ENCODE results near the gene ABLIM3.

ABLIM3 gene

GRCh38 chr5:149294872-149295829, 153.9 kb downstream of the ABLIM3 start:
- H3K27ac ChIP-seq = no peak overlapping the region

GRCh38 chr5:149297340-149298025, 156.2 kb downstream of the ABLIM3 start:
- Histone ChIP-seq H3K4me3 (IDR thresholded peaks at IDR 0.05; ENCODE audit: insufficient read depth, low read depth, low read length) (no peak overlapping the region), H3K27ac (no peak overlapping the region), H3K79me2 (ENCODE audit: insufficient read depth, low read depth) (no peaks in the 10 kb centered on the region), H3K4me2 (no peak overlapping the region), H3K4me1 (ENCODE audit: low read depth, poor library complexity, severe bottlenecking) (no peaks in the 10 kb centered on the region), H2AFZ (ENCODE audit: low read depth) (no peak overlapping the region), H4K20me1 (ENCODE audit: insufficient read depth) (no peaks in the 10 kb centered on the region), H3K9ac (no peak overlapping the region), H3K36me3 (ENCODE audit: insufficient read depth) (no peaks in the 10 kb centered on the region), H3K27me3 (ENCODE audit: insufficient read depth, low read depth) (no peaks in the 10 kb centered on the region)
- TF ChIP-seq CTCF (conservative IDR thresholded peaks at IDR 0.05; ENCODE audit: low read depth, low read length) = no peak

More at GRCh38 chr5:149294872-149295829, 153.9 kb downstream of the ABLIM3 start:
- no peak overlapping the region for H3K9ac ChIP-seq
- H3K4me2 ChIP-seq = no peak overlapping the region
- no peaks in the 10 kb centered on the region for H3K4me1 ChIP-seq (ENCODE audit: low read depth, poor library complexity, severe bottlenecking)
- no peaks in the 10 kb centered on the region for H3K79me2 ChIP-seq (ENCODE audit: insufficient read depth, low read depth)
- no peak for TF ChIP-seq CTCF (conservative IDR thresholded peaks at IDR 0.05; ENCODE audit: low read depth, low read length)
- H2AFZ ChIP-seq (ENCODE audit: low read depth) = no peak overlapping the region
- H3K4me3 ChIP-seq (IDR thresholded peaks at IDR 0.05; ENCODE audit: insufficient read depth, low read depth, low read length) = no peak overlapping the region
- H4K20me1 ChIP-seq (ENCODE audit: insufficient read depth) = no peaks in the 10 kb centered on the region
- H3K27me3 ChIP-seq (ENCODE audit: insufficient read depth, low read depth) = no peaks in the 10 kb centered on the region
- no peaks in the 10 kb centered on the region for H3K36me3 ChIP-seq (ENCODE audit: insufficient read depth)

GRCh38 chr5:149298163-149298562, 156.9 kb downstream of the ABLIM3 start:
- H3K4me3 ChIP-seq (IDR thresholded peaks at IDR 0.05; ENCODE audit: insufficient read depth, low read depth, low read length) = no peak overlapping the region
- no peaks in the 10 kb centered on the region for H3K36me3 ChIP-seq (ENCODE audit: insufficient read depth)
- H3K27me3 ChIP-seq (ENCODE audit: insufficient read depth, low read depth) = no peaks in the 10 kb centered on the region
- no peak for TF ChIP-seq CTCF (conservative IDR thresholded peaks at IDR 0.05; ENCODE audit: low read depth, low read length)
- no peaks in the 10 kb centered on the region for H3K79me2 ChIP-seq (ENCODE audit: insufficient read depth, low read depth)
- H2AFZ ChIP-seq (ENCODE audit: low read depth) = no peak overlapping the region
- H4K20me1 ChIP-seq (ENCODE audit: insufficient read depth) = no peaks in the 10 kb centered on the region
- no peak overlapping the region for H3K4me2 ChIP-seq
- no peaks in the 10 kb centered on the region for H3K4me1 ChIP-seq (ENCODE audit: low read depth, poor library complexity, severe bottlenecking)
- no peak overlapping the region for H3K9ac ChIP-seq
- H3K27ac ChIP-seq = no peak overlapping the region

GRCh38 chr5:149298842-149299404, 157.6 kb downstream of the ABLIM3 start:
- H4K20me1 ChIP-seq (ENCODE audit: insufficient read depth) = no peaks in the 10 kb centered on the region
- H3K4me1 ChIP-seq (ENCODE audit: low read depth, poor library complexity, severe bottlenecking) = no peaks in the 10 kb centered on the region
- TF ChIP-seq CTCF (conservative IDR thresholded peaks at IDR 0.05; ENCODE audit: low read depth, low read length) = no peak
- H3K27me3 ChIP-seq (ENCODE audit: insufficient read depth, low read depth) = no peaks in the 10 kb centered on the region
- no peak overlapping the region for H3K27ac ChIP-seq
- H3K4me3 ChIP-seq (IDR thresholded peaks at IDR 0.05; ENCODE audit: insufficient read depth, low read depth, low read length) = no peak overlapping the region
- H3K4me2 ChIP-seq = no peak overlapping the region
- no peak overlapping the region for H2AFZ ChIP-seq (ENCODE audit: low read depth)
- no peaks in the 10 kb centered on the region for H3K79me2 ChIP-seq (ENCODE audit: insufficient read depth, low read depth)
- H3K9ac ChIP-seq = no peak overlapping the region
- no peaks in the 10 kb centered on the region for H3K36me3 ChIP-seq (ENCODE audit: insufficient read depth)

All from KMS-11 (cell line).